Glutamatergic neuron (in vitro differentiated cells): Measurements from ENCODE around the gene USP17L29. TPM values are rescaled to one million over a fixed set of nuclear protein-coding genes. Genes with fewer than 3 reads are reported as not detected.
"Not testable (repeated sequence)": the region's sequence is repeated elsewhere in the genome, so short reads cannot be mapped to it uniquely, and the experiment has no call there.

Experiments
- DNase-seq: peaks from one replicate; pipeline ENCODE4 v3.0.0; 2022
- H3K27ac Mint-ChIP-seq: one replicate; pipeline ENCODE4 v1.8.0; 2020; ENCODE audit warnings: mild to moderate bottlenecking, mixed read lengths, inconsistent platforms; ENCODE audit not compliant: unreplicated experiment
- H3K27me3 Mint-ChIP-seq: one replicate; pipeline ENCODE4 v1.8.0; 2020; ENCODE audit warnings: mild to moderate bottlenecking, moderate library complexity, mixed read lengths, inconsistent platforms; ENCODE audit not compliant: unreplicated experiment
- H3K36me3 Mint-ChIP-seq: one replicate; pipeline ENCODE4 v1.8.0; 2020; ENCODE audit warnings: mild to moderate bottlenecking, mixed read lengths, inconsistent platforms; ENCODE audit not compliant: unreplicated experiment
- H3K4me1 Mint-ChIP-seq: one replicate; pipeline ENCODE4 v1.8.0; 2020; ENCODE audit warnings: mild to moderate bottlenecking, low read depth, mixed read lengths, inconsistent platforms; ENCODE audit not compliant: unreplicated experiment
- H3K4me3 Mint-ChIP-seq: one replicate; pipeline ENCODE4 v1.8.0; 2020; ENCODE audit warnings: mild to moderate bottlenecking, mixed read lengths, inconsistent platforms; ENCODE audit not compliant: unreplicated experiment
- H3K9me3 Mint-ChIP-seq: one replicate; pipeline ENCODE4 v1.8.0; 2020; ENCODE audit warnings: mild to moderate bottlenecking, moderate library complexity, mixed read lengths, inconsistent platforms; ENCODE audit not compliant: unreplicated experiment
- long read RNA-seq: library from polyadenylated mRNA; unstranded; transcript quantifications from one replicate; pipeline ENCODE4 v2.0.0, GENCODE V29; 2020; ENCODE audit not compliant: unreplicated experiment
- total RNA-seq: library from RNA; stranded (reverse); fragmentation: NEBNext Ultra II Directional; extraction: Animal tissue kit (Norgen Biotek cat#: 25700); gene quantifications from one replicate; pipeline ENCODE4 v1.2.1, GENCODE V29; 2021; ENCODE audit not compliant: unreplicated experiment

Gene USP17L29
- total RNA-seq: not detected
- long read RNA-seq: 0 reads

- H3K27ac Mint-ChIP-seq: not testable (repeated sequence)
Measured at GRCh38 chr4:9353338-9353737, at the start of gene USP17L29. Gene USP17L29 (plus strand): TSS chr4:9353638. CDS start chr4:9353638, 0 bp downstream.

GRCh38 chr4:9324191-9324590 is 29.2 kb upstream of the USP17L29 start:
- H3K4me3 Mint-ChIP-seq, H3K27ac Mint-ChIP-seq, H3K9me3 Mint-ChIP-seq, H3K36me3 Mint-ChIP-seq, H3K4me1 Mint-ChIP-seq, DNase-seq, H3K27me3 Mint-ChIP-seq: not testable (repeated sequence)

More at GRCh38 chr4:9353338-9353737, at the start of gene USP17L29:
- H3K4me1 Mint-ChIP-seq, H3K36me3 Mint-ChIP-seq, DNase-seq, H3K9me3 Mint-ChIP-seq, H3K27me3 Mint-ChIP-seq, H3K4me3 Mint-ChIP-seq: not testable (repeated sequence)

GRCh38 chr4:9324865-9325264 is 28.6 kb upstream of the USP17L29 start, which contains the start of gene USP17L24:
Gene USP17L24 (plus strand): TSS chr4:9325165. CDS start chr4:9325165, 0 bp downstream.
- not testable (repeated sequence) for H3K4me3 Mint-ChIP-seq, H3K36me3 Mint-ChIP-seq, H3K27ac Mint-ChIP-seq, DNase-seq, H3K9me3 Mint-ChIP-seq, H3K27me3 Mint-ChIP-seq, H3K4me1 Mint-ChIP-seq

- H3K27ac Mint-ChIP-seq, H3K4me3 Mint-ChIP-seq, H3K9me3 Mint-ChIP-seq, H3K27me3 Mint-ChIP-seq, H3K36me3 Mint-ChIP-seq, DNase-seq, H3K4me1 Mint-ChIP-seq: not testable (repeated sequence)
Measured at GRCh38 chr4:9329611-9330010, 23.8 kb upstream of the USP17L29 start, which contains the start of gene USP17L25. Gene USP17L25 (plus strand): TSS chr4:9329911. CDS start chr4:9329911, 0 bp downstream.

- not testable (repeated sequence) for H3K27me3 Mint-ChIP-seq, H3K4me1 Mint-ChIP-seq, H3K9me3 Mint-ChIP-seq, H3K27ac Mint-ChIP-seq, H3K36me3 Mint-ChIP-seq, H3K4me3 Mint-ChIP-seq, DNase-seq
Measured at GRCh38 chr4:9334358-9334757, 19.1 kb upstream of the USP17L29 start, which contains the start of gene USP17L26. Gene USP17L26 (plus strand): TSS chr4:9334658. CDS start chr4:9334658, 0 bp downstream.

GRCh38 chr4:9339103-9339502 is 14.3 kb upstream of the USP17L29 start, which contains the start of gene USP17L5:
Gene USP17L5 (plus strand): TSS chr4:9339403. CDS start chr4:9339403, 0 bp downstream.
- DNase-seq, H3K4me3 Mint-ChIP-seq, H3K4me1 Mint-ChIP-seq, H3K36me3 Mint-ChIP-seq, H3K27ac Mint-ChIP-seq, H3K9me3 Mint-ChIP-seq, H3K27me3 Mint-ChIP-seq: not testable (repeated sequence)

- H3K4me1 Mint-ChIP-seq, H3K27ac Mint-ChIP-seq, H3K27me3 Mint-ChIP-seq, H3K9me3 Mint-ChIP-seq, DNase-seq, H3K4me3 Mint-ChIP-seq, H3K36me3 Mint-ChIP-seq: not testable (repeated sequence)
Measured at GRCh38 chr4:9343848-9344247, 9.6 kb upstream of the USP17L29 start, which contains the start of gene USP17L27. Gene USP17L27 (plus strand): TSS chr4:9344148. CDS start chr4:9344148, 0 bp downstream.

- not testable (repeated sequence) for H3K4me1 Mint-ChIP-seq, H3K9me3 Mint-ChIP-seq, DNase-seq, H3K27ac Mint-ChIP-seq, H3K27me3 Mint-ChIP-seq, H3K4me3 Mint-ChIP-seq, H3K36me3 Mint-ChIP-seq
Measured at GRCh38 chr4:9348593-9348992, 4.8 kb upstream of the USP17L29 start, which contains the start of gene USP17L28. Gene USP17L28 (plus strand): TSS chr4:9348893. CDS start chr4:9348893, 0 bp downstream.

GRCh38 chr4:9350866-9351265 is 2.6 kb upstream of the USP17L29 start:
- H3K4me3 Mint-ChIP-seq, H3K27me3 Mint-ChIP-seq, DNase-seq: not testable (repeated sequence)

GRCh38 chr4:9362829-9363228 is 9.4 kb downstream of the USP17L29 start, which contains the start of gene USP17L30:
Gene USP17L30 (plus strand): TSS chr4:9363129. CDS start chr4:9363129, 0 bp downstream.
- DNase-seq, H3K27ac Mint-ChIP-seq, H3K4me1 Mint-ChIP-seq, H3K36me3 Mint-ChIP-seq, H3K27me3 Mint-ChIP-seq, H3K9me3 Mint-ChIP-seq, H3K4me3 Mint-ChIP-seq: not testable (repeated sequence)

More at GRCh38 chr4:9350866-9351265, 2.6 kb upstream of the USP17L29 start:
- H3K36me3 Mint-ChIP-seq, H3K9me3 Mint-ChIP-seq, H3K27ac Mint-ChIP-seq, H3K4me1 Mint-ChIP-seq: not testable (repeated sequence)

GRCh38 chr4:9379881-9380280 is 26.4 kb downstream of the USP17L29 start:
- not testable (repeated sequence) for DNase-seq, H3K9me3 Mint-ChIP-seq, H3K4me1 Mint-ChIP-seq, H3K27ac Mint-ChIP-seq, H3K27me3 Mint-ChIP-seq, H3K36me3 Mint-ChIP-seq, H3K4me3 Mint-ChIP-seq
